Right ventricle myocardium inferior (tissue), 1 donor: ENCODE measurements around the gene EPHB1. TPM values are rescaled to one million over a fixed set of nuclear protein-coding genes. Genes with fewer than 3 reads are reported as not detected.

Source experiments
- ATAC-seq: fragments of 200-7000 bp; cut with Tn5 transposase; one replicate; pipeline ENCODE4 v1.9.1; 2020; ENCODE audit warnings: mild to moderate bottlenecking, moderate library complexity
- DNase-seq: peaks from one replicate; pipeline ENCODE4 v3.0.0; 2021; ENCODE audit errors: missing footprints
- intact Hi-C: fragments of 100-400 bp; cut with DNase I; formaldehyde crosslinking; loops from one replicate; pipeline ENCODE4 v1.11.0; 2022
- total RNA-seq: library from RNA; stranded (reverse); fragmentation: NEBNext Ultra II Directional; extraction: Animal tissue kit (Norgen Biotek cat#: 25700); gene quantifications from one replicate; pipeline ENCODE4 v1.2.1, GENCODE V29; 2021
- donor health status: DM: no; HTN: yes; CAD: no; lungs with severe emphysema.

EPHB1 gene
- total RNA-seq, 1 donor from 2014 or later: 1.4 TPM

GRCh38 chr3:135077186-135077585, 282.1 kb downstream of the EPHB1 start:
- intact Hi-C loops: no loop called here
- ATAC-seq (no peak), DNase-seq (no peak)

- ATAC-seq (no peak), DNase-seq (no peak)
- intact Hi-C loops: no loop called here
These were observed 283.2 kb downstream of the EPHB1 start for GRCh38 chr3:135078283-135078682.

- ATAC-seq (no peak), DNase-seq (no peak)
- intact Hi-C loops: no loop called here
These were observed 284.0 kb downstream of the EPHB1 start for GRCh38 chr3:135079095-135079494.

- ATAC-seq (no peak), DNase-seq (no peak)
- intact Hi-C loops: no loop called here
These were observed 286.4 kb downstream of the EPHB1 start for GRCh38 chr3:135081451-135081850.

GRCh38 chr3:135081856-135082434, 286.9 kb downstream of the EPHB1 start:
- no peak for ATAC-seq
- no peak for DNase-seq
- intact Hi-C loops: no loop called here

- DNase-seq (no peak), ATAC-seq (no peak)
- intact Hi-C loops: no loop called here
These were observed 287.6 kb downstream of the EPHB1 start for GRCh38 chr3:135082706-135083105.

- DNase-seq: no peak
- intact Hi-C loops: no loop called here
- no peak for ATAC-seq
These were observed 288.1 kb downstream of the EPHB1 start for GRCh38 chr3:135083179-135083578.

GRCh38 chr3:135083756-135084155, 288.7 kb downstream of the EPHB1 start:
- intact Hi-C loops: no loop called here
- no peak for DNase-seq
- ATAC-seq: no peak

- intact Hi-C loops: no loop called here
- ATAC-seq: no peak
These were observed 289.3 kb downstream of the EPHB1 start for GRCh38 chr3:135084405-135084804.

GRCh38 chr3:135084976-135085375, 289.9 kb downstream of the EPHB1 start:
- intact Hi-C loops: no loop called here
- DNase-seq (no peak), ATAC-seq (no peak)

More at GRCh38 chr3:135084405-135084804, 289.3 kb downstream of the EPHB1 start:
- DNase-seq: no peak

GRCh38 chr3:135085652-135086436, 290.8 kb downstream of the EPHB1 start:
- DNase-seq: no peak
- intact Hi-C loops: no loop called here
- no peak for ATAC-seq

- ATAC-seq (no peak), DNase-seq (no peak)
- intact Hi-C loops: no loop called here
These were observed 292.7 kb downstream of the EPHB1 start for GRCh38 chr3:135087782-135088181.

- no peak for DNase-seq
- intact Hi-C loops: no loop called here
These were observed 294.4 kb downstream of the EPHB1 start for GRCh38 chr3:135089451-135089850.

GRCh38 chr3:135090020-135090717, 295.1 kb downstream of the EPHB1 start:
- intact Hi-C loops: no loop called here
- DNase-seq: no peak
- no peak for ATAC-seq

More at GRCh38 chr3:135089451-135089850, 294.4 kb downstream of the EPHB1 start:
- no peak for ATAC-seq

- ATAC-seq: no peak
- no peak for DNase-seq
- intact Hi-C loops: no loop called here
These were observed 296.9 kb downstream of the EPHB1 start for GRCh38 chr3:135091946-135092345.

- intact Hi-C loops: no loop called here
- DNase-seq: no peak
- ATAC-seq: no peak
These were observed 298.1 kb downstream of the EPHB1 start for GRCh38 chr3:135093121-135093520.

- DNase-seq (no peak), ATAC-seq (no peak)
- intact Hi-C loops: no loop called here
These were observed 302.4 kb downstream of the EPHB1 start for GRCh38 chr3:135097276-135097946.

- ATAC-seq (no peak), DNase-seq (no peak)
- intact Hi-C loops: no loop called here
These were observed 304.8 kb downstream of the EPHB1 start for GRCh38 chr3:135099734-135100355.

GRCh38 chr3:135100366-135100765, 305.3 kb downstream of the EPHB1 start:
- intact Hi-C loops: no loop called here
- no peak for ATAC-seq

More at GRCh38 chr3:135100366-135100765, 305.3 kb downstream of the EPHB1 start:
- DNase-seq: no peak
